MV-4-11 (cell line): ENCODE results near the gene OR2V1.
A peak's percentile ranks its signal among the peaks of the same experiment; 100 is the strongest.
"Not testable (repeated sequence)": the region's sequence is repeated elsewhere in the genome, so short reads cannot be mapped to it uniquely, and the experiment has no call there.

Experiments
- DNase-seq: peaks from one replicate; lab custom pipeline; 2025; lab: John Stamatoyannopoulos, UW

The OR2V1 gene

GRCh38 chr5:181160152-181160754 lies 29.3 kb upstream of the OR2V1 start:
- DNase-seq, result no peak

- peak; percentile 61 for DNase-seq
Measured at GRCh38 chr5:181159286-181160151, 28.6 kb upstream of the OR2V1 start.

GRCh38 chr5:181158869-181159268 lies 27.9 kb upstream of the OR2V1 start:
- DNase-seq, result no peak

GRCh38 chr5:181156758-181157157 lies 25.8 kb upstream of the OR2V1 start:
- no peak for DNase-seq

GRCh38 chr5:181153814-181154213 lies 22.8 kb upstream of the OR2V1 start:
- DNase-seq, result no peak

- no peak for DNase-seq
Measured at GRCh38 chr5:181152406-181152805, 21.4 kb upstream of the OR2V1 start.

DNA sequence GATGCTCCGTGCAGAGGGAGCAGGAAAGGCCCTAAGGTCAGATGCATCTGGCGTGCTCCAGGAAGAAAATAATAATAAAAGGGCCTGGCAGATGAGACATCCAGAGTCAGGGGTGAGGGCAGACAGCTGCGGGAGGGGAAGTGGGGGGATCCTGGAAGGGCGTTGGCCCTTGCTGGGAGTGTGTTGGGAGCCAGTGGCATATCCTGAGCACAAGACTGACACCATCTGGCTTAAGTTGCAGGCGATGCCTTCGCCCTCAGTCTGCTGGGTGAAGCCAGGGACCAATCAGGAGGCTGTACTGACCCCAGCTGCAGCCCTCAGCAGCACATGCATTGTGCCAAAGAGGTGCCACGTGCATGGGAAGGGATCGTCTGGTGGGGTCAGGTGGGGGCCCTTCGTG lies 20.2 kb upstream of the OR2V1 start:
- no peak for DNase-seq

- no peak for DNase-seq
Measured at GRCh38 chr5:181149806-181150733, 19.1 kb upstream of the OR2V1 start.

DNA sequence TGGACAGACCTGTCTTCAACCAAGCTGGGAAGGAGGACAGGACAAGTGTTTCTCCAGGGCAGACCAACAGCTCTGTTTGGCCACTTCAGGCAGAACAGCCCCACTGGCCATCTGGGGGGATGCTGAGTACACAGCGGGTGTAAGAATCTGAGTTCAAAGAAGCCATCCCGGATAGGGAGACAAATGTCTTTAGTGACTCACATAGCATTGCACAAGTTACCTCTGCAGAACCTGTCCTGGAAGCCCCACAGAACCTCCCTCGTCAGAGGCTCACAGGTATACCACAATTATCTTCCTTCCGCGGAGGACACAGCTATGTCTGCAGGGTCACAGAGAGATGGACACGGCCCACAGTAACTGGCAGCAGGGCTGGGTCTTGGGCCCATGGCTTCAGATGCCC lies 18.4 kb upstream of the OR2V1 start:
- no peak for DNase-seq

- DNase-seq, result not testable (repeated sequence)
Measured at GRCh38 chr5:181146927-181147636, 16.1 kb upstream of the OR2V1 start, which contains the start of gene OR2V2. Gene OR2V2, plus strand, starts transcription at chr5:181147586. Its CDS starts 7,357 bp downstream, at chr5:181154943.

GRCh38 chr5:181145133-181145532 lies 14.2 kb upstream of the OR2V1 start:
- DNase-seq, result no peak

- no peak for DNase-seq
Measured at GRCh38 chr5:181142054-181142453, 11.1 kb upstream of the OR2V1 start.

DNA sequence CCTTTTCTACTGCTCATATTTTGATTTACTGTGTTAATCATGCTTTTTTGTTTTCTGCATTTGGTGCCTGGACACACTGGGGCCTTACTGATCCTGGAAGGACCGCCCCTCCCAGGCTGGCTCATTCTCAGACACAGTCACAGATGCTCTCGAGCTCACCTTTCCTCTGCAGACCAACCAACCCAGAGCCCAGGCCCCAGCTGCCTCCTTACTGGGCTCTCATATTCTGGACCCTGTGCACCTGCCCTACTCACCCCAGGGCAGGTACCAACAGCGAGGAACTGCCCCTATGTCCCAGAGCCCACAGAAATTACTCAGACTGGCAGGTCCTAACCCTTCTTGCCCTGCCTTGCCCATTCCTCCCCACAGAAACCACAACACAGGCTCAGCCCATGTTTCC lies 9.8 kb upstream of the OR2V1 start:
- no peak for DNase-seq

GRCh38 chr5:181138258-181138657 lies 7.3 kb upstream of the OR2V1 start:
- DNase-seq, result no peak

DNA sequence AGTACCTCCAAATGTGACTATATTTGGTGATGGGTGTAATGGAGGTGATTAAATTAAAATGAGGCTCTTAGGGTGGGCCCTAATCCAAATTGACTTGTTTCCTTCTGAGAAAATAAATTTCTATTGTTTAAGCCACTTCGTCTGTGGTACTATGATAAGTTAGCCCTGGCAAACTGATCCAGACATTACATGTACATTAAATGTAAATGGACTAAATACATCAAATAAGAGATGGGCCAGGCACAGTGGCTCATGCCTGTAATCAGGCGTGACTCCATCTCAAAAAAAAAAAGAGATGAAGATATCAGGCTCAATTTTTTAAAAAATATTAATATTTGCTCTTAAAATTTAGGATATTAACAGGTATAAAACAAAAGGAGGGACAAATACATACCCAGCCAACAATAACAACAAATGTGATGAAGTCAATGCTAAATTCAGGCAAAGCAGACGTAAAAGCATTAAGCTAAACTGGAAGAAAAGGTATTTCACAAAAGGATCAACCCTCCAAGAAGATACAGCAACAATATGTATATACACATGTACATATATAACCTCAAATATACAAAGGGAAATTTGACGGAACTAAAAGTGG lies 5.5 kb upstream of the OR2V1 start:
- DNase-seq, result no peak

- no peak for DNase-seq
Measured at GRCh38 chr5:181134259-181134658, 3.3 kb upstream of the OR2V1 start.

DNA sequence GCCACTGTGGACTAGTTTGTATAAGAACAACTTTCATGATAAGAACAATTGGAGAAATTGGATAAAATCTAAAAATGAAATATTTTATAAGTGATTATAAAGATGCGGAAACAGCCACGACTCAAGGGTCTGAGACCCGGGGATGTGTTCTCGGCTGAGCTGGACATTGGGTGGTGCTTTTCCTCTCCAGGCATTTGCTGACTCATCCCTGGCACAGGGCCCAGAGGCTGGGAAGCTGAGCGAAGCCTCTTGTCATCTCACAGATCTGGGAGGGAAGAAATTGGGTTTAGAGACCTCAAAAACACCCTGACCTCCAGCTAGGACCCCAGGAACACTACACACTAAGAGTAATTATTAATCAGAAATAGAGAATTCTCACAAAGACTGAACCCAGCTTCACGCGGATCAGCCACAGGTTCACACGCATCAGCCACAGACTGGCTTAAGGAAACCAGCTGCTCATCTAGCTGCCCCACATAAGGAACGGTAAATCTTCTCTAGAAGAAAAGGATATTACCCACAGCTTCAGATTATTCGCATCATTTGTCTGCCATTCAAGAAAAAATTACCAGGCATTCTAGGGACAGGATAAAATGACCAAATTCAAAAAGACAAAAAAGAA lies 2.8 kb upstream of the OR2V1 start:
- DNase-seq, result no peak

GRCh38 chr5:181133083-181133482 lies 2.1 kb upstream of the OR2V1 start:
- no peak for DNase-seq

DNA sequence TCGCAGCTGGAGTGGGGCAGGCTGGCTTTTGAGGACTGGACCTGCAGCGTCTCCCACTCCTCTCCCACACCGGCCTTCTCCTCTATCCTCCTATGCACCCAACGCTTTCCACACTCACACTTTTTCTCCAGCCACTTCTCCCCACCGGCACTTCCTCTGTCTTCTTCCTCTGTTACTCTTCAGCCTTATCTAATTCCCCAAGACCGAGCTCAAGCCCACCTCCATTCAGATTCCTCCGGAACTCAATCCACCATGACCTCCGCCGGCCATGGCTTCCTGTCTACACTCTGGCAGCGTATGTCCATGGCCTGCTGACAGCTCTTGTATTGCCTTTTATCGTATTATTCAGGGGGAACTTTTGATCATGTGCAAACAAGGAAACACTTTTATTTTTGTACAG lies 545 bp upstream of the OR2V1 start:
- DNase-seq, result no peak

GRCh38 chr5:181130081-181130480 lies 888 bp downstream of the OR2V1 start:
- DNase-seq, result not testable (repeated sequence)

DNA sequence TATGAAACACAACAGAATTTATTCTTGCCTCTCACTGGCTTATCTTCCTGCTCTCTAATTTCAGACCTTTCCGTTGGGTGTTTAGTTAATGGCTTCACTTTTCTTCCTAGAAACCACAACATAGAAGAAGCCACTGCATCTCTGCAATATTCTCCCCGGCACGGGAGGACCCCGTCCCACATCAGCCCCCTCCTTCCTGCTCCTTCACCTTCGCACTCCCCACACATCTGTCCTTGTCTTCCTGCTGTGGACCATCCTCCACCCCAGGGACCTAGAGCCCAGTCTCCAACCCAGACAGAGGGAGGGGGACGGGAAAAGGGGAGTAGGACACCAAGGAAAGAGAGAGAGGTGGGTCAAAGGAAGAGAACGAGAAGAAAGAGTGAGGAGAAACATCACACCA lies 1.4 kb downstream of the OR2V1 start:
- no peak for DNase-seq
